Measurements from ENCODE around the gene SLC4A2.

SLC4A2 gene

GRCh38 chr7:151087245-151088018 is 28.0 kb downstream of the SLC4A2 start:
- DNase-seq (ENCODE audit: insufficient read length, low spot score) = no peak
- no peak for TF ChIP-seq TAF1 (IDR thresholded peaks at IDR 0.05; ENCODE audit: low read depth, low read length)
- no peak for TF ChIP-seq POLR2A (IDR thresholded peaks at IDR 0.05; ENCODE audit: low read depth, low read length)
- TF ChIP-seq SPI1 (IDR thresholded peaks at IDR 0.05; ENCODE audit: low read depth, low read length) = no peak
- TF ChIP-seq POU2F2 (IDR thresholded peaks at IDR 0.05; ENCODE audit: low read depth, low read length) = no peak
- TF ChIP-seq POLR2AphosphoS5 (IDR thresholded peaks at IDR 0.05; ENCODE audit: low read depth, low read length) = no peak
- no peak for TF ChIP-seq PAX5 (IDR thresholded peaks at IDR 0.05; ENCODE audit: insufficient read depth, low read length, severe bottlenecking)
- no peak for FAIRE-seq

GRCh38 chr7:151088019-151088855 is 28.8 kb downstream of the SLC4A2 start:
- no peak for TF ChIP-seq POLR2AphosphoS5 (IDR thresholded peaks at IDR 0.05; ENCODE audit: low read depth, low read length)
- no peak for TF ChIP-seq SPI1 (IDR thresholded peaks at IDR 0.05; ENCODE audit: low read depth, low read length)
- TF ChIP-seq PAX5 (IDR thresholded peaks at IDR 0.05; ENCODE audit: insufficient read depth, low read length, severe bottlenecking) = no peak
- TF ChIP-seq TAF1 (IDR thresholded peaks at IDR 0.05; ENCODE audit: low read depth, low read length) = no peak
- no peak for TF ChIP-seq POLR2A (IDR thresholded peaks at IDR 0.05; ENCODE audit: low read depth, low read length)
- no peak for TF ChIP-seq POU2F2 (IDR thresholded peaks at IDR 0.05; ENCODE audit: low read depth, low read length)
- DNase-seq (ENCODE audit: insufficient read length, low spot score) (no peak), FAIRE-seq (no peak)

- DNase-seq (ENCODE audit: insufficient read length, low spot score) (no peak), FAIRE-seq (no peak)
- TF ChIP-seq TAF1 (IDR thresholded peaks at IDR 0.05; ENCODE audit: low read depth, low read length) = no peak
- no peak for TF ChIP-seq POU2F2 (IDR thresholded peaks at IDR 0.05; ENCODE audit: low read depth, low read length)
- TF ChIP-seq POLR2AphosphoS5 (IDR thresholded peaks at IDR 0.05; ENCODE audit: low read depth, low read length) = no peak
- no peak for TF ChIP-seq PAX5 (IDR thresholded peaks at IDR 0.05; ENCODE audit: insufficient read depth, low read length, severe bottlenecking)
- no peak for TF ChIP-seq POLR2A (IDR thresholded peaks at IDR 0.05; ENCODE audit: low read depth, low read length)
- no peak for TF ChIP-seq SPI1 (IDR thresholded peaks at IDR 0.05; ENCODE audit: low read depth, low read length)
Measured at GRCh38 chr7:151088856-151089699, 29.7 kb downstream of the SLC4A2 start.

GRCh38 chr7:151089893-151090730 is 30.7 kb downstream of the SLC4A2 start:
- TF ChIP-seq TAF1 (IDR thresholded peaks at IDR 0.05; ENCODE audit: low read depth, low read length) = no peak
- TF ChIP-seq SPI1 (IDR thresholded peaks at IDR 0.05; ENCODE audit: low read depth, low read length) = no peak
- TF ChIP-seq POLR2A (IDR thresholded peaks at IDR 0.05; ENCODE audit: low read depth, low read length) = no peak
- TF ChIP-seq PAX5 (IDR thresholded peaks at IDR 0.05; ENCODE audit: insufficient read depth, low read length, severe bottlenecking) = no peak
- TF ChIP-seq POU2F2 (IDR thresholded peaks at IDR 0.05; ENCODE audit: low read depth, low read length) = no peak
- no peak for TF ChIP-seq POLR2AphosphoS5 (IDR thresholded peaks at IDR 0.05; ENCODE audit: low read depth, low read length)
- FAIRE-seq (no peak), DNase-seq (ENCODE audit: insufficient read length, low spot score) (no peak)

- FAIRE-seq (no peak), DNase-seq (ENCODE audit: insufficient read length, low spot score) (no peak)
- TF ChIP-seq TAF1 (IDR thresholded peaks at IDR 0.05; ENCODE audit: low read depth, low read length) (no peak), SPI1 (IDR thresholded peaks at IDR 0.05; ENCODE audit: low read depth, low read length) (no peak), POLR2AphosphoS5 (IDR thresholded peaks at IDR 0.05; ENCODE audit: low read depth, low read length) (no peak), POLR2A (IDR thresholded peaks at IDR 0.05; ENCODE audit: low read depth, low read length) (no peak), POU2F2 (IDR thresholded peaks at IDR 0.05; ENCODE audit: low read depth, low read length) (no peak), PAX5 (IDR thresholded peaks at IDR 0.05; ENCODE audit: insufficient read depth, low read length, severe bottlenecking) (no peak)
Measured at GRCh38 chr7:151091003-151091402, 31.6 kb downstream of the SLC4A2 start.

GRCh38 chr7:151091431-151091830 is 32.0 kb downstream of the SLC4A2 start:
- no peak for FAIRE-seq
- TF ChIP-seq SPI1 (IDR thresholded peaks at IDR 0.05; ENCODE audit: low read depth, low read length) = no peak
- no peak for TF ChIP-seq POLR2AphosphoS5 (IDR thresholded peaks at IDR 0.05; ENCODE audit: low read depth, low read length)
- TF ChIP-seq POU2F2 (IDR thresholded peaks at IDR 0.05; ENCODE audit: low read depth, low read length) = no peak
- TF ChIP-seq TAF1 (IDR thresholded peaks at IDR 0.05; ENCODE audit: low read depth, low read length) = no peak
- TF ChIP-seq PAX5 (IDR thresholded peaks at IDR 0.05; ENCODE audit: insufficient read depth, low read length, severe bottlenecking) = no peak
- no peak for TF ChIP-seq POLR2A (IDR thresholded peaks at IDR 0.05; ENCODE audit: low read depth, low read length)
- no peak for DNase-seq (ENCODE audit: insufficient read length, low spot score)

- FAIRE-seq = no peak
- DNase-seq (ENCODE audit: insufficient read length, low spot score) = no peak
- no peak for TF ChIP-seq PAX5 (IDR thresholded peaks at IDR 0.05; ENCODE audit: insufficient read depth, low read length, severe bottlenecking)
- TF ChIP-seq TAF1 (IDR thresholded peaks at IDR 0.05; ENCODE audit: low read depth, low read length) = no peak
- no peak for TF ChIP-seq POLR2A (IDR thresholded peaks at IDR 0.05; ENCODE audit: low read depth, low read length)
- no peak for TF ChIP-seq SPI1 (IDR thresholded peaks at IDR 0.05; ENCODE audit: low read depth, low read length)
- TF ChIP-seq POLR2AphosphoS5 (IDR thresholded peaks at IDR 0.05; ENCODE audit: low read depth, low read length) = no peak
- no peak for TF ChIP-seq POU2F2 (IDR thresholded peaks at IDR 0.05; ENCODE audit: low read depth, low read length)
Measured at GRCh38 chr7:151091988-151092387, 32.6 kb downstream of the SLC4A2 start.

GRCh38 chr7:151093748-151094147 is 34.4 kb downstream of the SLC4A2 start:
- TF ChIP-seq TAF1 (IDR thresholded peaks at IDR 0.05; ENCODE audit: low read depth, low read length) (no peak), SPI1 (IDR thresholded peaks at IDR 0.05; ENCODE audit: low read depth, low read length) (no peak), POU2F2 (IDR thresholded peaks at IDR 0.05; ENCODE audit: low read depth, low read length) (no peak), POLR2AphosphoS5 (IDR thresholded peaks at IDR 0.05; ENCODE audit: low read depth, low read length) (no peak), POLR2A (IDR thresholded peaks at IDR 0.05; ENCODE audit: low read depth, low read length) (no peak), PAX5 (IDR thresholded peaks at IDR 0.05; ENCODE audit: insufficient read depth, low read length, severe bottlenecking) (no peak)
- DNase-seq (ENCODE audit: insufficient read length, low spot score) (no peak), FAIRE-seq (no peak)
